NOMO-1 treated with dmso at 0.1 percent for 144 hours (cell line): ENCODE measurements around the gene ADCYAP1.

Experiments
- DNase-seq: peaks from one replicate; lab custom pipeline; 2025; ENCODE audit not compliant: unreplicated experiment; lab: John Stamatoyannopoulos, UW

ADCYAP1 gene

DNA sequence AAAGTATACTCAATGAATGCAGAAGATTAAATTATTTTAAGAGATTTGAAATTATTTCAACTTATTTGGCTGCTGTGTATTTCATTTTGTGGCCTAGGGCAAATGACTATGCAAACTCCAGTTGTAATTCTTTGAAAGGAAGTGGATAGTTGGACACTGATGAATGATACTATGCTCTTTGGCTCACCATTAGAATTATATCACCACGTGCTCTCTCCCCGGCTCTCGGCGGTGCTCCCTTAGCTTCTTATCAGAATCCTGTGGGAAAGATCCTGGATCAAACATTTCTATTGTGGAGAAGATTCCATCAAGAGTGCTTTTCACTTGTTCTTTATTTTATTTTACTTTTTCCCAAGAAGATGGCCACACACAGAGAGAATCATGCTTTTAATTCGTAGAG is 55.2 kb downstream of the ADCYAP1 start:
- no peak for DNase-seq
